AG04450 (cell line): ENCODE data around the gene EHMT1. TPM values are rescaled to one million over a fixed set of nuclear protein-coding genes. Genes with fewer than 3 reads are reported as not detected.

Experiments used
- CTCF ChIA-PET: fragments of 300-600, 350-600 bp; formaldehyde crosslinking; extraction: SDS; loops from one replicate; lab custom pipeline; 2022; ENCODE audit warnings: antibody characterized with exemption, inconsistent platforms; lab: Charles Lee
- POLR2A ChIA-PET: fragments of 350-600 bp; formaldehyde crosslinking; extraction: SDS; loops from one replicate; lab custom pipeline; 2021; ENCODE audit warnings: antibody characterized with exemption, inconsistent platforms; lab: Yijun Ruan, JAX
- DNase-seq: peaks from one replicate; pipeline ENCODE4 v3.0.0-alpha.2; 2011; ENCODE audit warnings: low read depth, low spot score
- H3K27ac ChIP-seq: one replicate; pipeline ENCODE4 v1.5.1; 2012; ENCODE audit warnings: low read depth, low read length, control low read depth
- H3K27me3 ChIP-seq: one replicate; pipeline ENCODE4 v1.6.0; 2012; ENCODE audit warnings: low read length; ENCODE audit not compliant: control insufficient read depth, insufficient read depth
- H3K4me3 ChIP-seq: 2 replicates; pipeline ENCODE4 v1.5.1; 2011; ENCODE audit warnings: mild to moderate bottlenecking, low read depth, low read length, control low read depth
- H3K9me3 ChIP-seq: 2 replicates; pipeline ENCODE4 v1.5.1; 2012; ENCODE audit warnings: low read length; ENCODE audit not compliant: control insufficient read depth, insufficient read depth
- polyA plus RNA-seq: library from polyadenylated mRNA; depleted of rRNA; stranded (reverse); fragments of >200 nt; gene quantifications from 2 replicates; pipeline ENCODE4 v1.2.3, GENCODE V29; 2011
- TF ChIP-seq, protein P1 (sequence below): IDR thresholded peaks from 2 replicates; pipeline ENCODE4 v1.5.1; 2011; ENCODE audit warnings: low read depth, low read length, control low read depth, inconsistent platforms

The EHMT1 gene
- polyA plus RNA-seq, 1 experiment: 26.1 TPM

- no peak overlapping the region for H3K27ac ChIP-seq
- CTCF ChIA-PET: no interaction called here
- TF ChIP-seq, protein P1, sequence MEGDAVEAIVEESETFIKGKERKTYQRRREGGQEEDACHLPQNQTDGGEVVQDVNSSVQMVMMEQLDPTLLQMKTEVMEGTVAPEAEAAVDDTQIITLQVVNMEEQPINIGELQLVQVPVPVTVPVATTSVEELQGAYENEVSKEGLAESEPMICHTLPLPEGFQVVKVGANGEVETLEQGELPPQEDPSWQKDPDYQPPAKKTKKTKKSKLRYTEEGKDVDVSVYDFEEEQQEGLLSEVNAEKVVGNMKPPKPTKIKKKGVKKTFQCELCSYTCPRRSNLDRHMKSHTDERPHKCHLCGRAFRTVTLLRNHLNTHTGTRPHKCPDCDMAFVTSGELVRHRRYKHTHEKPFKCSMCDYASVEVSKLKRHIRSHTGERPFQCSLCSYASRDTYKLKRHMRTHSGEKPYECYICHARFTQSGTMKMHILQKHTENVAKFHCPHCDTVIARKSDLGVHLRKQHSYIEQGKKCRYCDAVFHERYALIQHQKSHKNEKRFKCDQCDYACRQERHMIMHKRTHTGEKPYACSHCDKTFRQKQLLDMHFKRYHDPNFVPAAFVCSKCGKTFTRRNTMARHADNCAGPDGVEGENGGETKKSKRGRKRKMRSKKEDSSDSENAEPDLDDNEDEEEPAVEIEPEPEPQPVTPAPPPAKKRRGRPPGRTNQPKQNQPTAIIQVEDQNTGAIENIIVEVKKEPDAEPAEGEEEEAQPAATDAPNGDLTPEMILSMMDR: no peak
- H3K4me3 ChIP-seq: no peak overlapping the region
- H3K9me3 ChIP-seq: peaks cover 5% of the 10 kb centered on the region; the same call in 1 of the 2 replicates
- POLR2A ChIA-PET: no interaction called here
- H3K27me3 ChIP-seq: no peaks in the 10 kb centered on the region
- DNase-seq: no peak
Measured at GRCh38 chr9:137813651-137814415, 195.0 kb downstream of the EHMT1 start.

- no peak for DNase-seq
- POLR2A ChIA-PET: no interaction called here
- no peak overlapping the region for H3K27ac ChIP-seq
- CTCF ChIA-PET: no interaction called here
- no peak overlapping the region for H3K4me3 ChIP-seq
- TF ChIP-seq, protein P1: no peak
- H3K9me3 ChIP-seq: peaks cover under 1% of the 10 kb centered on the region; the same call in 1 of the 2 replicates
- H3K27me3 ChIP-seq: no peaks in the 10 kb centered on the region
Measured at GRCh38 chr9:137814436-137814835, 195.6 kb downstream of the EHMT1 start.

- no peak for DNase-seq
- CTCF ChIA-PET: no interaction called here
- Histone ChIP-seq H3K27me3 (no peaks in the 10 kb centered on the region), H3K27ac (no peak overlapping the region), H3K9me3 (no peaks in the 10 kb centered on the region; the same call in 1 of the 2 replicates), H3K4me3 (no peak overlapping the region)
- TF ChIP-seq, protein P1: no peak
- POLR2A ChIA-PET: no interaction called here
Measured at GRCh38 chr9:137814841-137815240, 196.0 kb downstream of the EHMT1 start.

GRCh38 chr9:137815256-137816255 is 196.8 kb downstream of the EHMT1 start:
- ChIA-PET POLR2A (no interaction called here), CTCF (no interaction called here)
- no peaks in the 10 kb centered on the region; the same call in 1 of the 2 replicates for H3K9me3 ChIP-seq
- no peak overlapping the region for H3K27ac ChIP-seq
- TF ChIP-seq, protein P1: no peak
- H3K4me3 ChIP-seq: no peak overlapping the region
- no peaks in the 10 kb centered on the region for H3K27me3 ChIP-seq
- DNase-seq: no peak
